Amniotic stem cell (primary cell): ENCODE data around the gene ARHGDIB.

ENCODE experiments used
- DNase-seq: peaks from one replicate; lab custom pipeline; 2025; lab: John Stamatoyannopoulos, UW

Gene ARHGDIB

DNA sequence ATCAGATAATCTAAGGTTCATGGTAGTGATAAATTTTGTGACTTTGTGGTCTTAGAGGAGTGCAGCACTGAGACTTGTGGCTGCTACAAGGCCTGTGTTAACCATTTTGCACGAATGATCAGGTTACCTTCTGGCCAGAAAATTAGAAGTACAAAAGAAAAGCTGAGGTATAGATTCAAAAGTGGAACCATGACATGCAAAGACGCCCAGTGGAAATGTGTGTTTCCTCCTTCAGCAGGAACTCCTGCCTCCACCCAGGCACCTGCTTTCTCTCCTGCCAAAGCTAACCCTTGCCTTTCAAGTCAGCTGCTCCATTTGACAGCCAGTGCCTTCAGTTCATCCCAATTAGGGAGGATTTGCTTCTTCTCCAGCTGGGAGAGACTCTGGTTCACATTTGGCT, 21.6 kb upstream of the ARHGDIB start:
- DNase-seq: no peak

DNA sequence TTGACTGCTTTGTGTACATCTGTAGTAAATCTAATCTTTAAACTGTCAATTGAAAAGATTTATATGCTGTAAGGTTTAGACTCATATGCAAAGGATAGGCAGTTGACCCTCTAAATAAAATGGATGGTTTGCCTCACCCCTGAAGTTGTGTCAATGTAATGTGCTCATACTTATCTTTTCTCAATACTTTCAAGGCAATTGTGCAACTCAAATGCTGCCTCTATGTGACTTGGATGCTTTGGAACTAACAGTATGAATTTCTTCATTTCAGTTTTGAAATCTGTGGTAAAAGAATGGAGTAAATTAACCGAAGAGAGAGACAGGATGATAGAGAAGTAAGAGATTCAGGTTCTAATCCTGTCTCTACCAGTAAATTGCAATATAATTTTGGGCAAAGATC, 21.2 kb upstream of the ARHGDIB start:
- DNase-seq: no peak

DNA sequence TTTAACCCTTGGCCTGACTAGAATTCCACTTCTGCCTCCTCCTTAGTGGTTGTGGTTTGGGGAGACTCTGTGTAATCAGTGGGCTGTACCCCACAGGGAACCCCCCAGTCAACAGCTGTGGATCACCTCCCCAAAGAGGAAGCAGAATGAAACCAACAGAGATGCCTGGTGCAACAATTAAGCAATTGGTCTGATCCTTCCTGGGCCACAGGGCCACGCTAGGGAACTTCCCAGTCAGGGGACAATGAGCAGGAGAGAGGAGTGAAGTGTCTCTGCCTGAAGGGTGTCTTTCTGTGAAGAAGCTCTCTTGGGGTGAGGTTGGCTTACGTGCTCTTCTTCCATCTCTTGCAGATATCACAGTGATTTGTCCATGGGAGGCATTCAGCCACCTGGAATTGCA, 19.6 kb upstream of the ARHGDIB start:
- no peak for DNase-seq

DNA sequence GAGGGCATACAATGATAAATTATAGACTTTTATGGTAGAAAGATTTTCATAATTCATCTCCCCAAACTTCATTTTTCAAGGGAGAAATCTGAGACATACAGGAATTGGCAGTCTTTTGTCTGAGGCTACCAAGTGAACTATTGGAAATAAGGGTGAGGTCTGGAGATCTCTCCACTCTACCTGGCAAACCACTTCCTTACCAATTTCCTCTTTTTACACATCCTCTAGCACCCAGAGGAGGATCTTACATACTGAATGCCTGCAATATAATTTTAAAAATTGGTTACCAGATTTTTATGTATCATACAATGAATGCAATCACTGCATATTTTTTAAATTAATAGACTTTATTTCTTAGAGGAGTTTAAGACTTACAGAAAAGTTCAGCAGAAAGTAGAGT, 18.1 kb upstream of the ARHGDIB start:
- DNase-seq: no peak

DNA sequence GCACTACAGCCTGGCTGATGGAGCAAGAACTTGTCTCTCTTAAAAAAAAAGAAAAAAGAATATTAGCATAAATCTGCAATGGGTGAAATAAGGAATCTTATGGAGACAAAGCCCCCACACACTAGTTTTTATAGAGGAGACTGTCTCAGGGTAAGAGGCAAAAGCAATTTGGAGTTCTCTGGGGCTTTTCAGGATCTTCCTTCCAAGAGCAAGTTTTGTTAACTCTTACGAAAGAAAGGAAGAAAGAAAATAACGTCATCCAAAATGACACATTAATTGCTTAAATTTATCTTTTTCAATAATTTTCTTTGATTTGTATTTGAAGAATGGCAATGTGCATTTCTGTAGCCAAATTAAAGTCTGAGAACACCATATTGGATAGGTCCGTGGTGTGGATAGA, 15.3 kb upstream of the ARHGDIB start:
- no peak for DNase-seq

DNA sequence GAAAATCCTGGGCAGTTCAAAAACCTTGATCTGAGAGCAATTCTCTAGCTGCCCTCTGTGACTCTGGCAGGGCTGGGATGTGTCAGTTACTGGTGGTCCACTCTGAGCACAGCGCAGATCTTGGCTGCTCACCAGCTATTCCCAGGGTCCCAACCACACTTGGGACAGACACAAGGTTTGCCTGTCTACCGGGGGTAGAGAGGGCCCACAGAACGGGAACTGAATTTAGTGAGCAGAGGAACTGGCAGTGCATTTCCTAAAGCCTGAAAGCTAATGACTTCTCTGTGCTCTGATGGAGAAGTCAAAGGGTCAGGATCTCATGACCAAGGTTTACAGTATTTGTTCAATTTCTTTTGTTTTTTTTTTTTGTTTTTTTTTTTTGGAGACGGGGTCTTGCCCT, 14.1 kb upstream of the ARHGDIB start:
- no peak for DNase-seq

DNA sequence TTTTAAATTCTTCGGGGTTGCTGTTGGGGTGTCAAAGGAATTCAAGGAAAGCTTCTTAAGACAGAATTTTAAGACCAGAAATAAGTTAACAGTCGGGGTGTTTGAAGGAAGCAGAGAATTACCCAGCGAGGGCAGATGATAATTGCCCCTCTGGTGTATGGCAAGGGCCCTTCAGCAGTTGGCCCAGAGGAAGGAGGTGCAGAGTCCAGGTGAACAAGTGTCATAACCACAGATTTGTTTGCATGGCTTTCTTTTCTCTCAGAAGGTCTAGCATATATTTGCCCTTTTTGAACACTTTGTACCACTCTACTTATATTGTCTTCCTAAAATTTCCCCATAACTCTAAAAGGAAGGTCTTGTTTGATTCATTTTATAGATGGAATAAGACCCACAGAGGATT, 13.2 kb upstream of the ARHGDIB start:
- no peak for DNase-seq

DNA sequence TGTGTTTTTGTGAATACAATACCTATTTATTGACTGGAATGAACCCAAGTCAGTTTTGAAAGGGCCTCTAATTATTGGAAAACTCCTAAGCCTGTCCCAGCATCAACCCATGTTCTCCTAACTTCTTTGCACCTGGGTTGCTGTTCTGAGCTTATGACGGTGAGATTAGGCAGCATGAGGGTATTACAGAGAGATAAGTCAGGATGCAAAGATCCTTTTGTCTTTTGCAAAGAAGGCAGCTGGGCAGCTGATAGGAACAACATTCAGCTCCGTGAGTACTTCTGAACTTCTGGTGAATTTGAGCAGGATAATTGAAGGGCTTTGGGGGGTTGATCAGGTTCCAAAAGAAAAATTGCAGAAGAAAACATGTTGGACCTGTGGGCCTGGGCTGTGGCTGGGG, 11.4 kb upstream of the ARHGDIB start, which contains the start of gene PDE6H:
PDE6H (plus strand) TSS at position 227 of the 400 bp plus-strand sequence. CDS start 4,971 bp downstream, outside the sequence.
- no peak for DNase-seq

DNA sequence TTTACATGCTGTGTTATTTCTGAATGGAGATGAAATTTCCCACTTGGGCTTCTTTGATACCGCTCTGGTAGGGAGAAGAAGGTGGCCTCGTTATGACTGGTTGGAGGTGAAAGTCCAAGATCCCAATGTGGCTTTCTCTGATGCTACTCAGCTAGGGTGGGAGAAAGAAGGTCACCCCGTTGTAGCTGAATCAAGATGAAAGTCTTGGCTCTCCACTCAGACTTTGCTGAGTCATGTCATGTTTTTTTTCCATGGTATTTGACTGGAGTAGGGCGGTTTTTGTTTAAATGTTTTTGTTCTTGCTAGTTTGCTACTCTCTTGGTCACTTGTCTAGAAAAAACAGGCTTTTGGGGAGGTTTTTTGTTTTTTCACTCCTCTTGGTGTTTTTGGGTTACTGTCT, 9.1 kb upstream of the ARHGDIB start:
- DNase-seq: no peak

DNA sequence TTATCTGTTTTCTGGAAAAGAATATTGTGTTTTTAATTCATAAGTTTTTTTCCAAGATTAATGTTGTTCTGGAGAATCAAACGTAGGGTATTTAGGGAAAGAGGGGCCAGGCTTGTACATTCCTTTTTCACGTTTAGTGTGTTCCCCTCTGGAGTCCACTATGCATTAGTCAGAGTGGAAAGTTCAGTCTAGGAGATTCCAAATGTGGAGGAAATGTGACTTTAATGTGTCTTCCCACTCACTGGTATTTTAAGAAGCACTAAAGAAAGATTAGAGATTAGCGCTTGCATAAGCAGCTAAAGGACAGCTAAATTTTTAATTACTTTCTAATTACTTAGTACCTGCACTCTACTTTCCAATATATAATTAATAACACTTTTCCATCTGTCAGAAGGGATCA, 7.1 kb upstream of the ARHGDIB start:
- DNase-seq: no peak

DNA sequence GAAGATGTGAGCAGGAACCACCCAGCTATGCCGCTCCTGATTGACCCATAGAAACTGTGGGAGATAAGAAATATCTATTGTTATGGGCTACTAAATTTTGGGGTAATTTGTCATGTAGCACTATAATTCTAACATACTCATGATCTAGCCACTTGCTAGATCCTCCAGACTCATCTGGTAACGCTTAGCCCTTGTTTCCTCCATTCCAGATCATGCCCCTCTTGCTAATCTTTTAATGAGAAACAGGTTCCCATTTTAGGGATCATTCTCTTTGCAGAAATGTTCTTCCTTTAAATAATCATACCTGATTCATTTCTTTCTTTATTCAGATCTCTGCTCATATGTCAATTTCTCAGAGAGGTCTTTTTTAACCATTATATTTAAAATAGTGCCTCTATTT, 3.8 kb upstream of the ARHGDIB start:
- DNase-seq: no peak

DNA sequence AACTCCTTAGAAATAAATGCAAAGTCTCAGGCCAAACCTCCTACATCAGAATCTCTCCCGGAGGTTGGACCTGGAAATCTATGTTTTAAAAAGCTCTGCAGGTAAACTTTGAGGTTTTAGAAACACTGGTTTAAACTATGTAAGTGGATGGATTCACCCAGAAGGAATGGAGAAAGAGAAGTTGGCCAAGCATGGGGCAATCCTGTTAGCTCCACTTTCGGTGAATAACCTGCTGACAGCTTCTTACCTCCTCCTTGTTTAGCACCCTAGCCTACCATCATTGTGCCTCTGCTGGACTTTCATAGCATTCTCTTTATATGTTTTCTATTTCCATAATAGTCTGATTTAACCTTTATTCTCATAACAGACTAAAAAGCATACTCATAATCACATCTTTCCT, 3.0 kb upstream of the ARHGDIB start:
- DNase-seq: no peak

DNA sequence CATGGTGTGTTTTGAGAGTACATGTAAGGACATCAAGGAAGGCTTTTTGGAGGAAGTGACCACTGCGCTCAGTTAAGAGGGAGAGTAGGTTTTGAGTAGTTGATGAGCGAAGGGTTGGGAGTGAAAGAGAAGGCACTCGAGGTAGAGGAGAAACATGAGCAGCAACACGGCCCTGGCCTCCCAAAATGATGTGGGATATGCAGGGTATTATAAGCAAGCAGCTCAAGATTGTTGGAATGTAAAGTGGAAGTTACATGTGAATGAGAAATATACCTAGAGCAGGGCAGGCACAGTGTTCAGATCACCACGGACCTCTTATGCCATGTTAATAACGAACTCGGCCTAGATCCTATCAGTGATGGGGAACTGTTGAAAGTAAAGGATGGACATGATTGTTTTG, 2.1 kb upstream of the ARHGDIB start:
- no peak for DNase-seq

DNA sequence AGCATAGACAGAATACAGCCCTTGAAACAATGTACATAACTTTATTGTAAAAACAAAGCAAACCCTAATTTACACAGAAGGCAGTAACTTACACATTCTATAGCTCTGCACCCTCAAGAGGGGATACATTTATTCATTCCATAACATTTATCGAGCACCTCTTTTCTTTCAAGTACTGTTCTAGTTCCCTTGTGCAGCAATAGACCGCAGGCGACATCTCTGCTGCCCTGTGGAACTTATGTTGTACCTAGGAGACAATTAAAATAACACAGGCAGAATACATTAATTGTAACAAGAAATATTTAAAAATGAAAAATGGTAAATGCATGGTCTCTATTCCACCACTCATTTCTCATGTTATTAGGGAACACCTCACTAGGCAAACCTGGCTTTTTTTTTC, 1.4 kb upstream of the ARHGDIB start:
- no peak for DNase-seq

DNA sequence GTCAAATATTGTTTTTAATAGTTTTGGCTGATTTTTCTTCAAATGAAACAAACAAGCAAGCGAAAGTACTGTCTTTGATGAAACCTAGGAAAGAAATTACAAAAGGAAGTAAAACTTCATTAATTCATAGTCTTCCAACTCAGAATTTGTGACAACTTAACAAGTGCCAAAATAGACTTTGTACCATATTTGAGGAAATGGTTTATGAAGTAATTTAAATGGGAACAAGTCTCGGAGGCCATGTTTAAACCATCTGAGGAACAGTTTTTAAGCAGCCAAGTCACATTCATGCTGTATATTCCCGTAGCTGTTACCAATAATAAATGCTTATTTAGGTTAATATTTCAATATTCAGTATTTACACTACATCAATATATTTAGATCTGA, 745 bp upstream of the ARHGDIB start:
- DNase-seq: no peak

DNA sequence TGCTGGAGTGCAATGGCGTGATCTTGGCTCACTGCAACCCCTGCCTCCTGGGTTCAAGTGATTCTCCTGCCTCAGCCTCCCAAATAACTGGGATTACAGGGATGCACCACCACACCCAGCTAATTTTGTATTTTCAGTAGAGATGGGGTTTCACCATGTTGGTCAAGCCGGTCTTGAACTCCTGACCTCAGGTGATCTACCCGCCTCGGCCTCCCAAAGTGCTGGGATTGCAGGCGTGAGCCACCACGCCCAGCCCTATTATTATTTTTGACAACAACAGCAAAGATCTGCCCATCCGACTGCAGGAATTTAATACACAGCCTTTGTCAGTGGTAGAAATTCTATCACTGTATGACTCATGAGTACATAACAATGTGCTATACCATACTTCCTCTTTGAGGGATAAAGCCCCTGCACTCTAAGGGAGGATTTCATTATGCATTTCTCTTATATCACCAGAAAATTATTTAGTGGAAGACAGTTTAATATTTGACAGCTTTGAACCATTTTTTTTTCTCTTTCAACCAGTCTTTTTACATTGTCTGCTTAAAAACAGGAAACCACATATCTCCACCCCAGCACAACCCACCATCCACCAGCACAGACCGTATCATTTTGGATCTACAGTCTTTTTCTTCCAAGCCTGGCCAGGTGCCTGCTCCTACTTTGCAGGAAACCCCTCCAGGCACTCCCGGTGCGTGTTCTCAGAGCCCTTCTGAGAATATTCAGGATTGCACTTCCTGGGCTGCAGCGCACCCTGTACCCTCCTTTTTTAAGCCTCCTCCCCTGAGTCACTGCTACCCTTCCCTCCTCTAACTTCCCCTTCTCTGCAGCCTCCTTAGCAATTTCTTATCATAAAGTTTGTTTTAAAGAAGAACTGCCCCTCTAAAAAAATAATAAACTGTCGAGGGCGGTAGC, 594 bp downstream of the ARHGDIB start:
- DNase-seq: no peak

DNA sequence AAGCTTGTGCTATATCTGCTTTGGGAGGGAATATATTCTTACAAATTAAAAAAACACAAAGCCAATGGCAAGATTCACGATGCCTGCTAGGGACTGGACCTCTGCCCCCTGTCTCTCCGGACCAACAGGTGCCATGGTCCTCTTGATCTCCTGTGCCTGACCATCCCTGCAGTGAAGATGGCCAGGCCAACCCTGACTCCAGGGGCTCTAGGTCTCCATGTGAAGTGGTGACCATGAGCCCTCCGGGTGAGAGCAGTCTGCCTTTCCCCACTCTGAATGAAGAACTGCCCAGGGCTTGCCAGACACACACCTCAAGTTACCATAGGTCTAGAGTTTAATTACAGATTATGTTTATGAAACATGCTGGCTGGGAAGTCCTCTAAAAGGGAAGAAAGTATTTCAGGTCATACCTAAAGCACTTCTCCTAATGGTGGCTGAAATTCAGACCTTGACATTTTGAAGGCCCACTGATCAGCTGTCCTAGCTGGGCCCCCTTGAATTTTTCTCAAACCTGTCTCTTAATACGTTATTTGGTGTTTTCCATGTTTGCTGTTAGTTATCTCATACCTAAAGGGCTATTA, 1.4 kb downstream of the ARHGDIB start:
- DNase-seq: no peak

DNA sequence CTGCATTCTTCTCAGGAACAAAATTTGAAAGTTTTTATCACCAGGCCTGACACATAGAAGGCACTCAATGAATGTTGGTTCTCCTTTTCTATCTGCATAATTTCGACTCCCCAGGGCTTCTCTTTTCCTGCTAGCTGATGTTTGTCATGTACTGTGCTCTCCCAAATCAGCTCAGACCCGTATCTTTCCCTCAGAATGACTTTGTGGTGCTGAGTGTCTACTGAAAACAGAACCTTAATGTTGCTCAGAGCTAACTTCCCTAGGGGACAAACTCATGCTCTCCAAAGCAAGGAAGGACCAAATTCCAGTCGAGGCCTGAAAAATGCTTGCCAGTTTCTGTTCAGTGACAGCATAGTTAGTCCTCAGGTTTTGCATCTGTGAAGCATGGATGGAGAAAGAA, 1.9 kb downstream of the ARHGDIB start:
- no peak for DNase-seq

DNA sequence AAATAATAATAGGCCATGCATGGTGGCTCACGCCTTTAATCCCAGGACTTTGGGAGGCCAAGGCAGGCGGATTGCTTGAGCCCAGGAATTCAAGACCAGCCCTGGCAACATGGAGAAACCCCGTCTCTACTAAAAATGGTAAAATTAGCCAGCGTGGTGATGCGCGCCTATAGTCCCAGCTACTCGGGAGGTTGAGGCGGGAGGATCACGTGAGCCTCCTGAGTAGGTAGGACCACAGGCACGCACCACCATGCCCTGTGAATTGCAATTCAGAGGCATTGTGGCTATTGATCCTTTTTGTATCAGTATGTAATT, 2.3 kb downstream of the ARHGDIB start:
- no peak for DNase-seq

DNA sequence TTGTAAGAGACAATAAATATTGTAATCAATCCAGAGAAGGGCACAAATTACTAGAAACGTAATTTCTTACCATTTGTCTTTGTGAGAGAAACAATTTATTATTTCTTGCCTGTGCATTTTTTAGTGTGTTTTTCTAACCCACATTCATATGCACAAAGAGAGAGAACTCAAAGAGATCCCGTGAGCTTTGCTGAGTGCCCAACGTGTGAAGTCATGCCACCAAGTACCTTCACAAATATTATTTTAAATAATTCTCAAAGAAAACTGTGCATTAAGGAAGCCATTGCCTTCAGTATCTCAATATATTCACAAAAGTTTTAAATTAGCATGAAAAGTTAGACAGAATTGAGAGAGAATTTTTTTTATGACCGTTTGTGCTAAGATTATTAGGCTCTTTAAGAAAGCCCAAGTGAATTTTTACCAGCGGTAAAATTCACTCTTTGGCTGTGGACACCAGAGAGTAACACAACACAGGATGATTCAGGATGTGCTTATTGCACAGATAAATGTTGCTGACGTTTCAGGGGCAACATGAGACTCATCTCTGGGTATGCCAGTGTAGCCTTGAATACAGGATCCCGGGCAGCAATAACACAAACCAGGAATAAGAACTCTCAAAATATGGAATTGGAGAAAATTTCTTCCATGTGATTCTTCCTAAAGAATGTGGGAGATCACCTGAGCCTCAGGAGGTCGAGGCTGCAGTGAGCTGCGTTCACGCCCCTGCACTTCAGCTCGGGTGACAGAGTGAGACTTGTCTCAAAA, 2.9 kb downstream of the ARHGDIB start:
- DNase-seq: no peak

DNA sequence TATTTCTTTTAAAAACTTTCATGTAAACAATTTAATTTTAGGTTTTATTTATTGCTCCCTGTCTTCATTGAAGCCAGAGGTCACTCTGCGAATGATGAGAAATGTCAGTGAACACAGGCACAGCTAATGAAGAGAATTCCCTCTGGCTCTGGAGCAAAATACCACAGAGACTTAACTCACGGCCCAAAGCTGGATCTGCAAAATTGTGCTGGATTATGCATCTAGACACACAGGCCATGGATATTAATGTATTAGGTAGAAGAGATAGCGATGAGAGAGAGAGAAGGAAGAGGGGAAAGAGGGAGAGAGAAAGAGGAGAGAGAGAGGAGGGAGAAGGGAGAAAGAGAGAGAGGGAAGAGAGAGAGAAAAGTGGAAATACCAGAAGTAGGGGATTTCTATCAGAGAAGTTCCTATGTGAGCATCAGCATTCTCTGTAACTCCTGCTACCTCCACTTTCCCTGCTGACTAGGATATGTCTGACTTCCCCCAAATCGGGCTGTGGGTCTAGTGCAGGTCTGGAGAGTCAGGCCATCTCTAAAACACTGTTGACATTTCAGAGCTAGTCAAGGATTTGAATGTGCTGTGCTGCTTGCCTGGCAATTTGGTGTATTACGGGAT, 3.7 kb downstream of the ARHGDIB start:
- no peak for DNase-seq

DNA sequence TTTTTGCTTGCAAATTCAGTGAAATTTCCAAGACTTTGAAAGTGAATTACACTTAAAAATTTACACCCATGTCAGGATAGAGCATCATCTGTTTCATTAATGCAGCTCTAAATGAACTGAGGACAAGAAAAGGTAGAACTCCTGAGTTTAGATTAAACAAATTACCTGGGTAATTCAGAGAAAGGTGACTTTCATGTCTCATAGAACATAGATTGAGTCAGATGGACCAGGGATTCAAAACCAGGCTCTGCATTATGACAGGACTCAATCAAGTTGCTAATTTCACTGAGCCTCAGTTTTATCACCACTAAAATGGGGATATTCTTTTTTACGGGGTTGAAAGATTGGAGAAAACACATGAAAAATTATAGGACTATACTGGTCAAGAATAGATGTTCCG, 4.5 kb downstream of the ARHGDIB start:
- DNase-seq: no peak
